HG02623 (cell line): ENCODE measurements around the gene LNP1.

Source experiments
- ATAC-seq: cut with Tn5 transposase; IDR thresholded peaks from one replicate; pipeline ENCODE4 v1.9.1; 2021; ENCODE audit warnings: moderate library complexity; ENCODE audit not compliant: unreplicated experiment

The LNP1 gene

GRCh38 chr3:100399341-100400071 is 1.8 kb upstream of the LNP1 start:
- no peak for ATAC-seq

- ATAC-seq, result peak; percentile 9
Observed at GRCh38 chr3:100400419-100400779, 940 bp upstream of the LNP1 start.

- ATAC-seq, result peak; percentile 12
Observed at GRCh38 chr3:100401674-100402041, 319 bp downstream of the LNP1 start.

GRCh38 chr3:100402256-100402655 is 917 bp downstream of the LNP1 start:
- no peak for ATAC-seq

GRCh38 chr3:100402891-100403290 is 1.6 kb downstream of the LNP1 start:
- no peak for ATAC-seq

- ATAC-seq, result no peak
Observed at GRCh38 chr3:100403362-100404249, 2.3 kb downstream of the LNP1 start.

- ATAC-seq, result no peak
Observed at GRCh38 chr3:100404250-100404548, 2.9 kb downstream of the LNP1 start.

- no peak for ATAC-seq
Observed at GRCh38 chr3:100407164-100407563, 5.8 kb downstream of the LNP1 start.

GRCh38 chr3:100407977-100408532 is 6.7 kb downstream of the LNP1 start:
- ATAC-seq, result no peak

GRCh38 chr3:100411091-100411982 is 10.0 kb downstream of the LNP1 start:
- ATAC-seq, result no peak

GRCh38 chr3:100412912-100413590 is 11.7 kb downstream of the LNP1 start:
- ATAC-seq, result no peak

GRCh38 chr3:100413613-100414012 is 12.3 kb downstream of the LNP1 start:
- no peak for ATAC-seq

- ATAC-seq, result no peak
Observed at GRCh38 chr3:100416176-100416575, 14.8 kb downstream of the LNP1 start.

- ATAC-seq, result no peak
Observed at GRCh38 chr3:100416863-100417262, 15.5 kb downstream of the LNP1 start.

- ATAC-seq, result no peak
Observed at GRCh38 chr3:100419406-100419805, 18.1 kb downstream of the LNP1 start.

- ATAC-seq, result no peak
Observed at GRCh38 chr3:100420885-100421284, 19.5 kb downstream of the LNP1 start.

GRCh38 chr3:100423611-100424010 is 22.3 kb downstream of the LNP1 start:
- ATAC-seq, result no peak

- no peak for ATAC-seq
Observed at GRCh38 chr3:100424261-100424660, 22.9 kb downstream of the LNP1 start.

- no peak for ATAC-seq
Observed at GRCh38 chr3:100425316-100425715, 24.0 kb downstream of the LNP1 start.

GRCh38 chr3:100426067-100426682 is 24.8 kb downstream of the LNP1 start:
- ATAC-seq, result no peak
